Psoas muscle (tissue), 8 donors: ENCODE results near the gene BSX. TPM values are rescaled to one million over a fixed set of nuclear protein-coding genes. Genes with fewer than 3 reads are reported as not detected.

ENCODE experiments used
- ATAC-seq, 4 donors: fragments of 200-7000 bp; cut with Tn5 transposase; one replicate each; pipeline ENCODE4 v1.9.1; 2020; ENCODE audit warnings: moderate library complexity in 3 of 4, mild to moderate bottlenecking in 2 of 4
- DNase-seq, 2 donors: peaks; one replicate each; pipeline ENCODE4 v3.0.0-alpha.2; 2020
- H3K27ac ChIP-seq: fragments of 200-600 bp; one replicate; pipeline ENCODE4 v1.8.0; 2022
- H3K27me3 ChIP-seq, 3 donors: fragments of 200-600 bp in 1 of 3; one replicate each; pipeline versions ENCODE4 v1.6.1 to v1.8.0; 2013 to 2022; ENCODE audit warnings: low read length in 2 of 3, mild to moderate bottlenecking in 2 of 3, moderate library complexity in 1 of 3; ENCODE audit not compliant: insufficient read depth in 3 of 3
- H3K36me3 ChIP-seq, 2 donors: fragments of 200-600 bp in 1 of 2; one replicate each; pipeline versions ENCODE4 v1.6.1 to v1.8.0; 2013 to 2022; ENCODE audit warnings: low read depth in 1 of 2, mild to moderate bottlenecking in 1 of 2, moderate library complexity in 1 of 2; ENCODE audit not compliant: insufficient read depth in 1 of 2
- H3K4me1 ChIP-seq: fragments of 200-600 bp; one replicate; pipeline ENCODE4 v1.8.0; 2022
- H3K4me3 ChIP-seq: fragments of 200-600 bp; one replicate; pipeline ENCODE4 v1.8.0; 2022; ENCODE audit warnings: mild to moderate bottlenecking
- H3K9me3 ChIP-seq: fragments of 200-600 bp; one replicate; pipeline ENCODE4 v1.8.0; 2022
- WGBS, 3 donors: extraction: QIAGEN DNeasy Blood & Tissue Kit; methylation state at CpG; one replicate each; pipeline versions ENCODE4 v1.1.6 to v1.1.7; 2013; 5-methylcytosine and 5-hydroxymethylcytosine counted together
- intact Hi-C, 2 donors: fragments of 100-400 bp; cut with DNase I; formaldehyde crosslinking; loops; one replicate each; pipeline versions ENCODE4 v1.11.0 to v1.14.2; 2022
- polyA plus RNA-seq, 3 donors: library from polyadenylated mRNA; stranded (reverse); fragments of 200-250 nt; gene quantifications; one replicate each; pipeline ENCODE4 v1.2.3, GENCODE V29; 2013
- total RNA-seq, 4 donors: library from RNA; stranded (reverse); fragmentation: NEBNext Ultra II Directional in 2 of 4; extraction: Animal tissue kit (Norgen Biotek cat#: 25700) in 2 of 4; gene quantifications; one replicate each; pipeline versions ENCODE4 v1.2.1 to v1.2.4, GENCODE V29; 2021 to 2023
- TF ChIP-seq, protein P1 (sequence below): fragments of 200-600 bp; IDR thresholded peaks from one replicate; pipeline ENCODE4 v1.8.0; 2022; ENCODE audit warnings: antibody characterized with exemption
- donor health status: healthy with polysubstance abuse.
- donor health status: DM: no; HTN: no; CAD: no; lungs with moderate emphysema.
- donor health status: Bipolar disorder and iron deficiency.
- donor health status: healthy.
- donor health status: DM: yes; HTN: yes; CAD: no.
- donor health status: DM: no; HTN: no; CAD: no.
- donor health status: DM: no; HTN: no; CAD: no.
- donor health status: DM: yes; HTN: yes; CAD: no.

BSX gene
- total and polyA plus RNA-seq, 7 donors = not detected

- DNase-seq = no peak
- 90 to 95% (median 92%) methylated on average over 3 of the region's 3 CpGs for WGBS, 3 donors
These were observed 43.7 kb downstream of the BSX start for GRCh38 chr11:122937983-122938382.

GRCh38 chr11:122933416-122933815 lies 48.2 kb downstream of the BSX start:
- DNase-seq = no peak
- Histone ChIP-seq H3K4me3 (no peak overlapping the region), H3K4me1 (no peaks in the 10 kb centered on the region), H3K9me3 (no peaks in the 10 kb centered on the region), H3K27ac (no peak overlapping the region), H3K36me3 (no peaks in the 10 kb centered on the region), H3K27me3 (no peaks in the 10 kb centered on the region)
- no peak for ATAC-seq
- intact Hi-C loops = no loop called here
- 26 to 42% (median 29%) methylated on average over 2 of the region's 2 CpGs for WGBS, 3 donors
- TF ChIP-seq, protein P1, sequence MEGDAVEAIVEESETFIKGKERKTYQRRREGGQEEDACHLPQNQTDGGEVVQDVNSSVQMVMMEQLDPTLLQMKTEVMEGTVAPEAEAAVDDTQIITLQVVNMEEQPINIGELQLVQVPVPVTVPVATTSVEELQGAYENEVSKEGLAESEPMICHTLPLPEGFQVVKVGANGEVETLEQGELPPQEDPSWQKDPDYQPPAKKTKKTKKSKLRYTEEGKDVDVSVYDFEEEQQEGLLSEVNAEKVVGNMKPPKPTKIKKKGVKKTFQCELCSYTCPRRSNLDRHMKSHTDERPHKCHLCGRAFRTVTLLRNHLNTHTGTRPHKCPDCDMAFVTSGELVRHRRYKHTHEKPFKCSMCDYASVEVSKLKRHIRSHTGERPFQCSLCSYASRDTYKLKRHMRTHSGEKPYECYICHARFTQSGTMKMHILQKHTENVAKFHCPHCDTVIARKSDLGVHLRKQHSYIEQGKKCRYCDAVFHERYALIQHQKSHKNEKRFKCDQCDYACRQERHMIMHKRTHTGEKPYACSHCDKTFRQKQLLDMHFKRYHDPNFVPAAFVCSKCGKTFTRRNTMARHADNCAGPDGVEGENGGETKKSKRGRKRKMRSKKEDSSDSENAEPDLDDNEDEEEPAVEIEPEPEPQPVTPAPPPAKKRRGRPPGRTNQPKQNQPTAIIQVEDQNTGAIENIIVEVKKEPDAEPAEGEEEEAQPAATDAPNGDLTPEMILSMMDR = no peak

More at GRCh38 chr11:122937983-122938382, 43.7 kb downstream of the BSX start:
- Histone ChIP-seq H3K36me3 (no peaks in the 10 kb centered on the region), H3K27me3 (peaks cover 0 to 2% (median 0%) of the 10 kb centered on the region in 3 donors), H3K4me3 (no peak overlapping the region), H3K9me3 (no peaks in the 10 kb centered on the region), H3K27ac (no peak overlapping the region), H3K4me1 (no peaks in the 10 kb centered on the region)
- no peak for ATAC-seq
- intact Hi-C loops = no loop called here
- TF ChIP-seq, protein P1 = no peak

- ATAC-seq (no peak), DNase-seq (no peak)
- TF ChIP-seq, protein P1 = no peak
- no peaks in the 10 kb centered on the region for H3K36me3 ChIP-seq
- H3K4me3 ChIP-seq = no peak overlapping the region
- H3K27ac ChIP-seq = no peak overlapping the region
- H3K9me3 ChIP-seq = no peaks in the 10 kb centered on the region
- intact Hi-C loops = no loop called here
- no peaks in the 10 kb centered on the region for H3K4me1 ChIP-seq
- WGBS, 3 donors = 65 to 71% (median 67%) methylated on average over 6 of the region's 6 CpGs
- H3K27me3 ChIP-seq = no peaks in the 10 kb centered on the region
These were observed 50.1 kb downstream of the BSX start for GRCh38 chr11:122931510-122931909.

Other genes with a start within 250 kb of the BSX start
- under 1 TPM in 2 of 4 donors, not detected in 2; 0.10 to 0.42 TPM for gene CRTAM, start 143.3 kb downstream of the BSX start, total RNA-seq
- under 1 TPM in 2 of 3 donors, not detected in 1; 0.60 to 0.64 TPM for gene CRTAM, start 143.3 kb downstream of the BSX start, polyA plus RNA-seq
- under 1 TPM; 0.15 to 0.97 (median 0.33) TPM for gene JHY, start 99.1 kb downstream of the BSX start, total RNA-seq
- under 1 TPM; 0.11 to 0.19 (median 0.16) TPM for gene JHY, start 99.1 kb downstream of the BSX start, polyA plus RNA-seq
- 1,000 to 10,000 TPM; 1,127 to 2,415 (median 1,519) TPM for gene HSPA8, start 80.3 kb upstream of the BSX start, total RNA-seq
- 1,000 to 10,000 TPM; 1,414 to 3,112 (median 2,704) TPM for gene HSPA8, start 80.3 kb upstream of the BSX start, polyA plus RNA-seq
- 1 to 10 TPM; 2.9 to 4.2 (median 3.0) TPM for gene CLMP, start 213.4 kb upstream of the BSX start, total RNA-seq
- 1 to 10 TPM in 2 of 3 donors, under 1 TPM in 1; 0.83 to 3.3 (median 1.7) TPM for gene CLMP, start 213.4 kb upstream of the BSX start, polyA plus RNA-seq